ENCODE data around the gene ARMC7. TPM values are rescaled to one million over a fixed set of nuclear protein-coding genes. Genes with fewer than 3 reads are reported as not detected.

ARMC7 gene
- total RNA-seq, 1 donor from 2014 or later = 9.9 TPM

DNA sequence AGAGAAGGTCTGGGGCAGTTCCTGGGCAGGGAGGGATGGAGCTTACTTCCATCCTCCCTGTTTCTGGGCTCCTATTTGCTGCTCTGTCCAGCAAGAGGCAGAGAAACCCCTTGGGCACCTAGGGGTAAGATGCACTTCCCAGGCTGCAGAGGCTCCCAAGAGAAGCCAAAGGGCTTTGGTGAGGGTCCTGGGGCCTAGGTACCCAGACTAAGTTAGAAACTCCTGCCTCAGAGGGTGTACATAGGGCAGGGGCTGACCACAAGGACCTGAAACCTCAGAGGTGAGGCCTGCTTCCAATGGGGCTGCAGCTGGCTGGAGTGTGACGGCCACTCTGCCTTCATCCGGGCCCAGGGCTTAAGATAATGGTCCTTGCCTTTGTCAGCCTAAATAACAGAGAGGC, 1.6 kb upstream of the ARMC7 start:
- Mint-ChIP-seq H3K4me3 (ENCODE audit: unreplicated experiment) (peak overlapping the region; percentile 79), H3K36me3 (ENCODE audit: unreplicated experiment) (no peaks in the 10 kb centered on the region), H3K4me1 (ENCODE audit: low read depth, unreplicated experiment) (no peaks in the 10 kb centered on the region), H3K27me3 (ENCODE audit: unreplicated experiment) (peaks cover 8% of the 10 kb centered on the region), H3K27ac (ENCODE audit: unreplicated experiment) (no peak overlapping the region), H3K9me3 (ENCODE audit: unreplicated experiment) (peaks cover 6% of the 10 kb centered on the region)
- no peak for DNase-seq
- TF ChIP-seq, protein P1, sequence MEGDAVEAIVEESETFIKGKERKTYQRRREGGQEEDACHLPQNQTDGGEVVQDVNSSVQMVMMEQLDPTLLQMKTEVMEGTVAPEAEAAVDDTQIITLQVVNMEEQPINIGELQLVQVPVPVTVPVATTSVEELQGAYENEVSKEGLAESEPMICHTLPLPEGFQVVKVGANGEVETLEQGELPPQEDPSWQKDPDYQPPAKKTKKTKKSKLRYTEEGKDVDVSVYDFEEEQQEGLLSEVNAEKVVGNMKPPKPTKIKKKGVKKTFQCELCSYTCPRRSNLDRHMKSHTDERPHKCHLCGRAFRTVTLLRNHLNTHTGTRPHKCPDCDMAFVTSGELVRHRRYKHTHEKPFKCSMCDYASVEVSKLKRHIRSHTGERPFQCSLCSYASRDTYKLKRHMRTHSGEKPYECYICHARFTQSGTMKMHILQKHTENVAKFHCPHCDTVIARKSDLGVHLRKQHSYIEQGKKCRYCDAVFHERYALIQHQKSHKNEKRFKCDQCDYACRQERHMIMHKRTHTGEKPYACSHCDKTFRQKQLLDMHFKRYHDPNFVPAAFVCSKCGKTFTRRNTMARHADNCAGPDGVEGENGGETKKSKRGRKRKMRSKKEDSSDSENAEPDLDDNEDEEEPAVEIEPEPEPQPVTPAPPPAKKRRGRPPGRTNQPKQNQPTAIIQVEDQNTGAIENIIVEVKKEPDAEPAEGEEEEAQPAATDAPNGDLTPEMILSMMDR (IDR thresholded peaks at IDR 0.05; ENCODE audit: partially characterized antibody, unreplicated experiment) = no peak

DNA sequence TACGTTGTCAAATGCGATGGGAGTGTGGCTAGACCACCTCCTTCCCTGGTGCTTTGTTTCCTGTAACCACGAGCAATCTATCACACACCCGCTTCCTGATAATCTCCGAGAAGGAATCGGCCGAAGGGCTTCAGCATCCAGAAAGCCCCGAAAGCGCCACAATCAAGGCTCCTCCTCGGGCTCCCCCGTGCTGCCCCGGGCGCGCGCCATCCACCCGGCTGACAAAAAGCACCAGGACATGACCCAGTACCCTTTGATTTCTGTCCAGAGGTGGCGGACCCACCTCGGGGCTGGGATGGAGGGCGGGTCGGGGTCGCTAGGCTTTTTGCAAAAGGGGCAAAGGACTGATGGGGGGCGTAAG, 743 bp upstream of the ARMC7 start:
- Mint-ChIP-seq H3K27me3 (ENCODE audit: unreplicated experiment) (peaks cover 8% of the 10 kb centered on the region), H3K9me3 (ENCODE audit: unreplicated experiment) (peaks cover 6% of the 10 kb centered on the region), H3K4me3 (ENCODE audit: unreplicated experiment) (peak overlapping the region; percentile 88), H3K36me3 (ENCODE audit: unreplicated experiment) (no peaks in the 10 kb centered on the region), H3K4me1 (ENCODE audit: low read depth, unreplicated experiment) (peaks cover under 1% of the 10 kb centered on the region), H3K27ac (ENCODE audit: unreplicated experiment) (no peak overlapping the region)
- TF ChIP-seq, protein P1 (IDR thresholded peaks at IDR 0.05; ENCODE audit: partially characterized antibody, unreplicated experiment) = no peak
- no peak for DNase-seq

DNA sequence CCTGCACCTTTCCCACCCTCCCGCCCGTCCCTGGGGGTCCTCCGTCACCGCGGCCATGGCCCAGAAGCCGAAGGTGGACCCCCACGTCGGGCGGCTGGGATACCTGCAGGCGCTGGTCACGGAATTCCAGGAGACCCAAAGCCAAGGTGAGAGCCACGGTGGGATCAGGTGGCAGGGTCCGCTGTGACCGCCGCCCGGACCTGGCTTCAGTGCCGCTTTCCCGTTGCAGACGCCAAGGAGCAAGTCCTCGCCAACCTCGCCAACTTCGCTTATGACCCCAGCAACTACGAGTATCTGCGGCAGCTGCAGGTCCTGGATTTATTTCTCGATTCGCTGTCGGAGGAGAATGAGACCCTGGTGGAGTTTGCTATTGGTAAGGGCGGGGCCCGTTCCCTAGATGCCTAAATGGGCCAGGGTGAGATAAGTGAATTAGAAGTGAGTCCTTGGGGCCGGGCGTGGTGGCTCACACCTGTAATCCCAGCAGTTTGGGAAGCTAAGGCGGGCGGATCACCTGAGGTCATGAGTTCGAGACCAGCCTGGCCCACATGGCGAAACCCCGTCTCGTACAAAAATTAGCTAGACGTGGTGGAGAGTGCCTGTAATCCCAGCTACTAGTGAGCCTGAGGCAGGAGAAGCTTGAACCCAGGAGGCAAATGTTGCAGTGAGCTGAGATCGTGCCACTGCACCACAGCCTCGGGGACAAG, 617 bp downstream of the ARMC7 start:
- peak overlapping the region; percentile 88 for H3K4me3 Mint-ChIP-seq (ENCODE audit: unreplicated experiment)
- no peaks in the 10 kb centered on the region for H3K36me3 Mint-ChIP-seq (ENCODE audit: unreplicated experiment)
- peaks cover 2% of the 10 kb centered on the region for H3K4me1 Mint-ChIP-seq (ENCODE audit: low read depth, unreplicated experiment)
- DNase-seq = no peak
- H3K27ac Mint-ChIP-seq (ENCODE audit: unreplicated experiment) = no peak overlapping the region
- TF ChIP-seq, protein P1 (IDR thresholded peaks at IDR 0.05; ENCODE audit: partially characterized antibody, unreplicated experiment) = no peak
- peaks cover 6% of the 10 kb centered on the region for H3K27me3 Mint-ChIP-seq (ENCODE audit: unreplicated experiment)
- H3K9me3 Mint-ChIP-seq (ENCODE audit: unreplicated experiment) = peaks cover 6% of the 10 kb centered on the region

DNA sequence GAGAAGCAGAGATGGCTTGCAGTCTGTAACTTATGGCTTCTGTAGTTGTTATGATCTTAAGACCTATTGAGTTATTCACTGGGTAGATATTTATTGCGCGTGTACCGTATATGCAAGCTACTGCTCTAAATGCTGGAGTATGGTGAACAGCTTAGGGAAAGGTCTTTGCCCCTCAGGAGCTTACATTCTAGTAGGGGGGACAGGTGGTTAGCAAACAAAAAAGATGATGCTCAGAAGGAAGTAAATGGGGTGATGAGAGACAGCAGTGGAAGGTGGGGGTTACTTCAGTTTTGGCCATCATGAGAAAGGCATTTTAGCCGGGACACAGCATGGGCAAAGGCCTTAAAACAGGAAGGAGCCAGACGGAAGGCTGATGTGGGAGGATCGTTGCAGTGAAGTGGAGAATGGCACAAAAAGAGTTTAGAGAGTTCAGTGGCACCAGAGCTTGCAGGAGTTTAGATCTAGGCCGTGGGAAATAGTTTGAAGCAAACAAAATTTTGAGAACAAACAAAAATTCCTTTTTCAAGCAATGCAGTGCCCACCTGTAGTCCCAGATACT, 2.1 kb downstream of the ARMC7 start:
- TF ChIP-seq, protein P1 (IDR thresholded peaks at IDR 0.05; ENCODE audit: partially characterized antibody, unreplicated experiment) = no peak
- Mint-ChIP-seq H3K36me3 (ENCODE audit: unreplicated experiment) (no peaks in the 10 kb centered on the region), H3K4me1 (ENCODE audit: low read depth, unreplicated experiment) (peaks cover 2% of the 10 kb centered on the region), H3K27me3 (ENCODE audit: unreplicated experiment) (peaks cover 3% of the 10 kb centered on the region), H3K9me3 (ENCODE audit: unreplicated experiment) (peaks cover 4% of the 10 kb centered on the region), H3K4me3 (ENCODE audit: unreplicated experiment) (peak overlapping the region; percentile 25), H3K27ac (ENCODE audit: unreplicated experiment) (no peak overlapping the region)
- DNase-seq = no peak

DNA sequence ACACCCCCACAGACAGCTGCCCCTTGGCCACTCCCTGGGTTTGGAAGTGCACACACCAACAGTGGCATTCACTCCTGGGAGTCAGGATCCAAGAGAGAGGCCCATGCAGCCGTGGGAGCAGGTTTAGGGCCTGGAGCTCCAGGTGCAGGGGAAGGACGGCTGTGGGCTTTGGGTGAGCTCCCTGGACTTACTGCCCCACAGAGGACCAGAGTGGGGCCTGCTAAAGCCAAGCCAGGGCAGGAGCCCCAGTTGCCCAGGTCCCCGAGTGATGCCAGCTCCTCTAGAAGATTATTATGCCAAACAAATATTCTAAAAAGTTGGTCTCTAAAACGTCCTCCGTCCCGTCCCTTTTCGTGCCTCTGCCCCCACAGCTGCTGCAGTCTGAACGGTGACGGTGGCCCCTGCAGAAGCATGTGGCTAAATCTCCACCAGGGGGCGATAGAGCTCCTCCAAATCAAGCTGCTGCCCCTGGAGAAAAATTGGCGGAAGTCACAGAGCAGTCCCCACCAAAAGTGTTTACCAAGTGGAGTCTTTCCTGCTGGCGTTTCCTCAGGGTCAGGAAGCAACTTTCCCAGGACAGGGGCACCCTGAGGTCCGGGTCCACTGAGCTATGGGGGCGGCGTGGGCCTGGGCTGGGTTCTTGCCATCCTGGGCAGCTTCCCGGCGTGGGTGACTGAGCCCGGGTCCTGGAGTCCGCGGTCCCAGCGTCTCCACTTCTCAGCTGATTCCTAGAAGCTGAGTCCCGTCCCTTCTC, 4.2 kb downstream of the ARMC7 start:
- peaks cover 2% of the 10 kb centered on the region for H3K4me1 Mint-ChIP-seq (ENCODE audit: low read depth, unreplicated experiment)
- peaks cover 1% of the 10 kb centered on the region for H3K9me3 Mint-ChIP-seq (ENCODE audit: unreplicated experiment)
- H3K36me3 Mint-ChIP-seq (ENCODE audit: unreplicated experiment) = no peaks in the 10 kb centered on the region
- H3K27me3 Mint-ChIP-seq (ENCODE audit: unreplicated experiment) = peaks cover 2% of the 10 kb centered on the region
- peak; percentile 84 for DNase-seq
- no peak overlapping the region for H3K27ac Mint-ChIP-seq (ENCODE audit: unreplicated experiment)
- peak overlapping the region; percentile 7 for H3K4me3 Mint-ChIP-seq (ENCODE audit: unreplicated experiment)
- TF ChIP-seq, protein P1 (IDR thresholded peaks at IDR 0.05; ENCODE audit: partially characterized antibody, unreplicated experiment) = peak; percentile 98

Data from glutamatergic neuron (in vitro differentiated cells).